Measurements from ENCODE around the gene ILDR2.

ILDR2 gene

DNA sequence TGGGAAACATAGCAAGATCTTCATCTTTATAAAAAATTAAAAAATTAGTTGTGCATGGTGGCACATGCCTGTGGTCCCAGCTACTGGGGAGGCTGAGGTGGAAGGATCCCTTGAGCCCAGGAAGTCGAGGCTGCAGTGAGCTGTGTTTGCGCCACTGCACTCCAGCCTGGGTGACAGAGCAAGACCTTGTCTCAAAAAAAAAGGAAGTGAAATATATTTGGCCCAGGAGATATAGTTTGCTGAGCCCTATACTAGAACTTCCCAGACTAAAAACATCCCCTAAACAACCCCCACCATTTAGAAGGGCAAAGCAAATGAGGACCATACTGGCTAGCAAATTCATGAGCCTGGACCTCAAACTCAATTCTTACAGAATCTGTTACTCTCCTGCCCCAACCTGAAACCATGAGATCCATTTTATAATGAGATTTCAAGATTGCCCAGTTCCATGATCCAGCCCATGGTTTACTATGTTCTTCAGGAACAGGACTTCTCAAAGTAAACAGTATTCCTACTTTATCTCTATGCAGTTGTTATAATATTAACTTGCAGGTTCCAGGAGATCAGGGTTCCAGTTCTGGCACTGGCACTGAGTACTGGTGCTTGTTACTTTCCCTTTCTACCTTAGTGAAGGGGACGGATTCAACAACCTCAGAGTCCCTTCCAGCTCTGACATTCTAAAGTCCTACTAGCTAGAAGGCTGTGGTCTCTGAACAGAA, 50.4 kb downstream of the ILDR2 start:
- ATAC-seq: no peak
- TF ChIP-seq ESRRG (CRISPR knock-in tag; IDR thresholded peaks at IDR 0.05): no peak
- TF ChIP-seq, protein P1, sequence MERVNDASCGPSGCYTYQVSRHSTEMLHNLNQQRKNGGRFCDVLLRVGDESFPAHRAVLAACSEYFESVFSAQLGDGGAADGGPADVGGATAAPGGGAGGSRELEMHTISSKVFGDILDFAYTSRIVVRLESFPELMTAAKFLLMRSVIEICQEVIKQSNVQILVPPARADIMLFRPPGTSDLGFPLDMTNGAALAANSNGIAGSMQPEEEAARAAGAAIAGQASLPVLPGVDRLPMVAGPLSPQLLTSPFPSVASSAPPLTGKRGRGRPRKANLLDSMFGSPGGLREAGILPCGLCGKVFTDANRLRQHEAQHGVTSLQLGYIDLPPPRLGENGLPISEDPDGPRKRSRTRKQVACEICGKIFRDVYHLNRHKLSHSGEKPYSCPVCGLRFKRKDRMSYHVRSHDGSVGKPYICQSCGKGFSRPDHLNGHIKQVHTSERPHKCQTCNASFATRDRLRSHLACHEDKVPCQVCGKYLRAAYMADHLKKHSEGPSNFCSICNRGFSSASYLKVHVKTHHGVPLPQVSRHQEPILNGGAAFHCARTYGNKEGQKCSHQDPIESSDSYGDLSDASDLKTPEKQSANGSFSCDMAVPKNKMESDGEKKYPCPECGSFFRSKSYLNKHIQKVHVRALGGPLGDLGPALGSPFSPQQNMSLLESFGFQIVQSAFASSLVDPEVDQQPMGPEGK (CRISPR knock-in tag; IDR thresholded peaks at IDR 0.05; ENCODE audit: borderline replicate concordance): no peak
- no peak for TF ChIP-seq BACH2 (CRISPR knock-in tag; IDR thresholded peaks at IDR 0.05; ENCODE audit: borderline replicate concordance)
- TF ChIP-seq, protein P2, sequence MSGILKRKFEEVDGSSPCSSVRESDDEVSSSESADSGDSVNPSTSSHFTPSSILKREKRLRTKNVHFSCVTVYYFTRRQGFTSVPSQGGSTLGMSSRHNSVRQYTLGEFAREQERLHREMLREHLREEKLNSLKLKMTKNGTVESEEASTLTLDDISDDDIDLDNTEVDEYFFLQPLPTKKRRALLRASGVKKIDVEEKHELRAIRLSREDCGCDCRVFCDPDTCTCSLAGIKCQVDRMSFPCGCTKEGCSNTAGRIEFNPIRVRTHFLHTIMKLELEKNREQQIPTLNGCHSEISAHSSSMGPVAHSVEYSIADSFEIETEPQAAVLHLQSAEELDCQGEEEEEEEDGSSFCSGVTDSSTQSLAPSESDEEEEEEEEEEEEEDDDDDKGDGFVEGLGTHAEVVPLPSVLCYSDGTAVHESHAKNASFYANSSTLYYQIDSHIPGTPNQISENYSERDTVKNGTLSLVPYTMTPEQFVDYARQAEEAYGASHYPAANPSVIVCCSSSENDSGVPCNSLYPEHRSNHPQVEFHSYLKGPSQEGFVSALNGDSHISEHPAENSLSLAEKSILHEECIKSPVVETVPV (CRISPR knock-in tag; IDR thresholded peaks at IDR 0.05): no peak
- no peak for TF ChIP-seq TOX (CRISPR knock-in tag; IDR thresholded peaks at IDR 0.05; ENCODE audit: borderline replicate concordance)
- no peak for TF ChIP-seq GLIS3 (CRISPR knock-in tag; IDR thresholded peaks at IDR 0.05)
- no peak for TF ChIP-seq PPARA (CRISPR knock-in tag; IDR thresholded peaks at IDR 0.05; ENCODE audit: borderline replicate concordance)
- TF ChIP-seq, protein P3, sequence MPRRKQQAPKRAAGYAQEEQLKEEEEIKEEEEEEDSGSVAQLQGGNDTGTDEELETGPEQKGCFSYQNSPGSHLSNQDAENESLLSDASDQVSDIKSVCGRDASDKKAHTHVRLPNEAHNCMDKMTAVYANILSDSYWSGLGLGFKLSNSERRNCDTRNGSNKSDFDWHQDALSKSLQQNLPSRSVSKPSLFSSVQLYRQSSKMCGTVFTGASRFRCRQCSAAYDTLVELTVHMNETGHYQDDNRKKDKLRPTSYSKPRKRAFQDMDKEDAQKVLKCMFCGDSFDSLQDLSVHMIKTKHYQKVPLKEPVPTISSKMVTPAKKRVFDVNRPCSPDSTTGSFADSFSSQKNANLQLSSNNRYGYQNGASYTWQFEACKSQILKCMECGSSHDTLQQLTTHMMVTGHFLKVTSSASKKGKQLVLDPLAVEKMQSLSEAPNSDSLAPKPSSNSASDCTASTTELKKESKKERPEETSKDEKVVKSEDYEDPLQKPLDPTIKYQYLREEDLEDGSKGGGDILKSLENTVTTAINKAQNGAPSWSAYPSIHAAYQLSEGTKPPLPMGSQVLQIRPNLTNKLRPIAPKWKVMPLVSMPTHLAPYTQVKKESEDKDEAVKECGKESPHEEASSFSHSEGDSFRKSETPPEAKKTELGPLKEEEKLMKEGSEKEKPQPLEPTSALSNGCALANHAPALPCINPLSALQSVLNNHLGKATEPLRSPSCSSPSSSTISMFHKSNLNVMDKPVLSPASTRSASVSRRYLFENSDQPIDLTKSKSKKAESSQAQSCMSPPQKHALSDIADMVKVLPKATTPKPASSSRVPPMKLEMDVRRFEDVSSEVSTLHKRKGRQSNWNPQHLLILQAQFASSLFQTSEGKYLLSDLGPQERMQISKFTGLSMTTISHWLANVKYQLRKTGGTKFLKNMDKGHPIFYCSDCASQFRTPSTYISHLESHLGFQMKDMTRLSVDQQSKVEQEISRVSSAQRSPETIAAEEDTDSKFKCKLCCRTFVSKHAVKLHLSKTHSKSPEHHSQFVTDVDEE (CRISPR knock-in tag; IDR thresholded peaks at IDR 0.05): no peak

DNA sequence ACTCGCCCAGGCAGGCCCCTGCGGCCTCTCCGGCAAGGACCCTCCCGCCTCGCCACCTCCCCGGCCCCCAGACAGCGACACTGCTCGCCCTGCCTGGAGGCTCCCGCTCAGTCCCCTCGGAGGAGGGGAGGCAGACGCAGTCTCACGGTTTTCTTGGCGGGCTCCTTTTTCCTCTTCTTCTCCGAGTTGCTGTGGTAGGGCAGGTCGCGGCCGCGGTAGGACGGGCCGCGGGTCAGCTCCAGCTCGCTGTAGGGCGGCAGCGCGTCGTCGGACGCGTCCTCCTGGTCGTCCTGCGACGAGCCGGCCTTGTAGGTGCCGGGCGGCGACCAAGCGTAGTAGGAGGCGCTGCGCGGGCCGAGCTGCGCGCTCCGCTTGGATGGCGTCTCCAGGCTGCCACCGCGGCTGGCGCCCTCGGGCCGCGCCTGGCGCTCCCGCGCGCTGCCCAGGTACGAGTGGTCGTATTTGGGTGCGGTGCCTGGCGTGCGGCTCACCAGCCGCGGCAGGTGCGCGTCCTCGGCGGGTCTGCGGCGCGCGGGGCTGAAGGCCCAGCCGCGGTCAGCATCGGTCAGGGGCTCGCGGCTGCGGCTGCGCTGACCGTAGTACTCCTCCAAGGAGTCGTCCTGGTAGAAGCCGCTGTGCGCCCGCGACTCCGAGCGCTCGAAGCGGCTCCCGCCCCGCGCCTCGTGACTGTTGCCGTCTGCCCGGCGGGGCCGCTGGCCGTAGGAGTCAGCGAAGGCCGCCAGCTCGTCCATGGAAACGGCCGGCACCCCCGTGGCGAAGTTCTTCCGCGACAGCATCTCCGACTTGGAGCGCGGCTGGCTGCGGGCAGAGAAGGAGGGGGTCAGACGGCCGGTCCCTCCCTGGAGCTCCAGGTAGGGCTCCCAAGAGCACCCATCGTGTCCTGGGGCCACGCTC, 54.5 kb downstream of the ILDR2 start:
- ATAC-seq: peak; percentile 31
- TF ChIP-seq ESRRG (CRISPR knock-in tag; IDR thresholded peaks at IDR 0.05) (no peak), ISL1 (CRISPR knock-in tag; IDR thresholded peaks at IDR 0.05) (no peak), BACH2 (CRISPR knock-in tag; IDR thresholded peaks at IDR 0.05; ENCODE audit: borderline replicate concordance) (no peak), ZNF8 (CRISPR knock-in tag; IDR thresholded peaks at IDR 0.05) (no peak), RARB (CRISPR knock-in tag; IDR thresholded peaks at IDR 0.05) (no peak), ZFP3 (CRISPR knock-in tag; IDR thresholded peaks at IDR 0.05) (no peak), GLIS3 (CRISPR knock-in tag; IDR thresholded peaks at IDR 0.05) (no peak), ZC3H10 (CRISPR knock-in tag; IDR thresholded peaks at IDR 0.05) (no peak), ZNF565 (CRISPR knock-in tag; conservative IDR thresholded peaks at IDR 0.05; ENCODE audit: low read depth) (no peak), TCF4 (CRISPR knock-in tag; IDR thresholded peaks at IDR 0.05; ENCODE audit: borderline replicate concordance) (no peak), TOX (CRISPR knock-in tag; IDR thresholded peaks at IDR 0.05; ENCODE audit: borderline replicate concordance) (no peak), ZNF70 (CRISPR knock-in tag; IDR thresholded peaks at IDR 0.05) (no peak), CSDC2 (CRISPR knock-in tag; IDR thresholded peaks at IDR 0.05) (no peak)
- TF ChIP-seq, protein P1 (CRISPR knock-in tag; IDR thresholded peaks at IDR 0.05; ENCODE audit: borderline replicate concordance): no peak
- TF ChIP-seq, protein P4, sequence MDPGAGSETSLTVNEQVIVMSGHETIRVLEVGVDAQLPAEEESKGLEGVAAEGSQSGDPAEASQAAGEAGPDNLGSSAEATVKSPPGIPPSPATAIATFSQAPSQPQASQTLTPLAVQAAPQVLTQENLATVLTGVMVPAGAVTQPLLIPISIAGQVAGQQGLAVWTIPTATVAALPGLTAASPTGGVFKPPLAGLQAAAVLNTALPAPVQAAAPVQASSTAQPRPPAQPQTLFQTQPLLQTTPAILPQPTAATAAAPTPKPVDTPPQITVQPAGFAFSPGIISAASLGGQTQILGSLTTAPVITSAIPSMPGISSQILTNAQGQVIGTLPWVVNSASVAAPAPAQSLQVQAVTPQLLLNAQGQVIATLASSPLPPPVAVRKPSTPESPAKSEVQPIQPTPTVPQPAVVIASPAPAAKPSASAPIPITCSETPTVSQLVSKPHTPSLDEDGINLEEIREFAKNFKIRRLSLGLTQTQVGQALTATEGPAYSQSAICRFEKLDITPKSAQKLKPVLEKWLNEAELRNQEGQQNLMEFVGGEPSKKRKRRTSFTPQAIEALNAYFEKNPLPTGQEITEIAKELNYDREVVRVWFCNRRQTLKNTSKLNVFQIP (CRISPR knock-in tag; IDR thresholded peaks at IDR 0.05; ENCODE audit: borderline replicate concordance, low read depth): no peak
- TF ChIP-seq, protein P5, sequence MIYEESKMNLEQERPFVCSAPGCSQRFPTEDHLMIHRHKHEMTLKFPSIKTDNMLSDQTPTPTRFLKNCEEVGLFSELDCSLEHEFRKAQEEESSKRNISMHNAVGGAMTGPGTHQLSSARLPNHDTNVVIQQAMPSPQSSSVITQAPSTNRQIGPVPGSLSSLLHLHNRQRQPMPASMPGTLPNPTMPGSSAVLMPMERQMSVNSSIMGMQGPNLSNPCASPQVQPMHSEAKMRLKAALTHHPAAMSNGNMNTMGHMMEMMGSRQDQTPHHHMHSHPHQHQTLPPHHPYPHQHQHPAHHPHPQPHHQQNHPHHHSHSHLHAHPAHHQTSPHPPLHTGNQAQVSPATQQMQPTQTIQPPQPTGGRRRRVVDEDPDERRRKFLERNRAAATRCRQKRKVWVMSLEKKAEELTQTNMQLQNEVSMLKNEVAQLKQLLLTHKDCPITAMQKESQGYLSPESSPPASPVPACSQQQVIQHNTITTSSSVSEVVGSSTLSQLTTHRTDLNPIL (CRISPR knock-in tag; IDR thresholded peaks at IDR 0.05; ENCODE audit: low read depth): no peak
